ENCODE results near the gene CLRN3.

DNA sequence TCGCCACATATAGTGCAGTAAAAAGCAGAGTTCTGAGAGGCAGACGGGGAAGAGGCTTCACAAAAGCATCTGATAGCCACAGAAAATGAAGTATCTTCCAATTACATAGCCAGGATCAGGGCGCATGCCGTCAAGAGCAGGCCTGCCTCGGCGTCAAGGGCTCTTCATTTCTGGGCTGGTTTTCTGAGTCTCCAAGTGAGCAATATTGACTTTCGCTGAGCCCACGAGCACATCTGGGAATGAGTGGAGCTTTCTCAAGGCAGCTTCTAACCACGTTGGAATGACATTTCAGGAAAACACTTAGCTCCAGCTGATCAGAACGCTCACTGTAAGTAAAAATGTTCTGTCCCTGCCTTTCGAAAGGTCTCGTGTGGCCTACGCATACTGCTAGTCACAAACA lies 51.9 kb downstream of the CLRN3 start:
- TF ChIP-seq CTCF (conservative IDR thresholded peaks at IDR 0.05 in 1 of 2, IDR thresholded peaks at IDR 0.05 in 1 of 2; ENCODE audit: low read depth in 1 of 2, low read length in 2 of 2) (no peak), EZH2 (IDR thresholded peaks at IDR 0.05; ENCODE audit: low read length, missing control alignments) (no peak)
